NCI-H774 (cell line): ENCODE measurements around the gene KITLG.
"Not testable (repeated sequence)": the region's sequence is repeated elsewhere in the genome, so short reads cannot be mapped to it uniquely, and the experiment has no call there.

Source experiments
- DNase-seq: peaks from one replicate; lab custom pipeline; 2025; lab: John Stamatoyannopoulos, UW

KITLG gene

DNA sequence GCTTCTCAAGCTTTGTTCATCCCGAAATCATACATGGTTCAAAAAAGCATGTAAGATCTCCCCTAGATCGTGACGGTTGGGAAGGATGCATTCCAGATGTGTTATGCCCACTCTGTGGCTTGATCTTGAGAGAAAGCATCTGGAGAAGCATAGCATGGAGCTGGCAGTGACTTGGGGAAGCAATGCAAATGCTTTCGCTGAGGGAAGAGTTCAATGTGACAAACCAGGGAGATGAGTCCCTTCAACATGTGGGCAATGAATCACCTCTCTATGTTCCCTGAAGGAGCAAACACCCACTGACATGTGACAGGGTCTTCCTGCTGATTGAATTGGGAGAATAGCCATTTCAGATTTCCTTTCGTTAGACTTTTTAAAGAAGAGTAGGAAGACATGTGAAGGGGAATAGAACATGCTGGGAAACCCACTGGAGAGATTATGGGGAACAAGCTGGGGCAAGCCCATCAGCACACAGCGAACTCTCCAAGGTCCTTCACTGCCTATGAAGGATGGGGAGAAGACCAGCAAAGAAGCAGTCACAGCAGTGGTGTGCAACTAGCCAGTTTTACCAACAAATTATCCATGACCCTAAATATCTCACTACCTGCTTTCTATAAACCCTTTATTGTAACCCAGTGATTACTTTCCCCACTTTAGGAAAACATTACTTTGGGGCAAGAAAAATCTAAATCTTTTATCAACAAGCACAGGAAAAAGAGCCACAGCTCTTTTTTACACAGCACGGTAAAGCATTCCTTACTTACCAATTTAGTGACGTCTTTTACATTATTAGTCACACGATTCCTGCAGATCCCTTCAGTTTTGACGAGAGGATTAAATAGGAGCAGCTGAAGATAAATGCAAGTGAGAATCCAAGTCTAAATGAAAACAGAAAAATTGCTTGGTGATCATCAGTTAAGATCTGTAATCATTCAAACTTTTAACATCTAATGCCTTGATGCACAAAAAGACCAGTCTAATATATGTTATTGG, 35.0 kb downstream of the KITLG start:
- no peak for DNase-seq

DNA sequence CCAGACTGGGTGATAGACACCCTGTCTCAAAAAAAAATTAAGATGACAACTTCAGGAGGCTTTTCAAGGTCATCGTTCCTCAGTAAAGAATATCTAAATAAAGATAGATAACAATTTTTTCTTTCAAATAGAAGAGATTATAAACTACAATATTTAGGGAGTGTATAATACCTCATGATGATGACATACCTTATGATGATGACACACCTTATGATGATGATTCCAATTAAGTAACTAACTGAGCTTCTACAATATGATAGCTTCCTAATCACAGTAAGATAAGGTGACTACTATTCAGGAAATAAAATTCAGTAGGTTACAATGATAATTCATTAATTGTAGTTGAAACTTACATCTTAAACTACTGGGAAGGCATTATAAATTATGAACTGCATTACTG, 40.4 kb downstream of the KITLG start:
- DNase-seq: no peak

- DNase-seq: no peak
Observed at GRCh38 chr12:88538697-88539096, 41.6 kb downstream of the KITLG start.

DNA sequence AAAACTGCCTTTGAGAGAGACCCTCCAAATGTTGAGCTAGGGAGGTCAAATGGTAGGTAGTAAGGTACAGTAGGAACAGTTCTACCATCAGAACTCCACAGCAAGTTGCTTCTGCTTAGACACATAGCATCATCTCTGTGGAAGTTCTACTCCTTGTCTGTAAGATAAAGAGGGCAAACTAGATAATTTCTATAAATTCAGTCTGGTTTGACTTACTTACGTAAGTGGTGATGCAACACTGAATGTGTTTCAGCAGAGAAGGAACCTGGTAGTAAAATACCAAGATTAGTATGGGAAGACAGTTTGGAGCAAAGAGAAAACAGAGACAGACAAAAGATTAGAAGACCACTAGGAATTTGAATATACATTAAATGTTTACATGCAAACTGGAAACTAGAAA, 42.0 kb downstream of the KITLG start:
- no peak for DNase-seq

- no peak for DNase-seq
Observed at GRCh38 chr12:88530868-88531267, 49.4 kb downstream of the KITLG start.

- peak; percentile 22 for DNase-seq
Observed at GRCh38 chr12:88529531-88530488, 50.5 kb downstream of the KITLG start.

- DNase-seq: no peak
Observed at GRCh38 chr12:88522961-88523360, 57.3 kb downstream of the KITLG start.

- DNase-seq: no peak
Observed at GRCh38 chr12:88520436-88520820, 59.8 kb downstream of the KITLG start.

DNA sequence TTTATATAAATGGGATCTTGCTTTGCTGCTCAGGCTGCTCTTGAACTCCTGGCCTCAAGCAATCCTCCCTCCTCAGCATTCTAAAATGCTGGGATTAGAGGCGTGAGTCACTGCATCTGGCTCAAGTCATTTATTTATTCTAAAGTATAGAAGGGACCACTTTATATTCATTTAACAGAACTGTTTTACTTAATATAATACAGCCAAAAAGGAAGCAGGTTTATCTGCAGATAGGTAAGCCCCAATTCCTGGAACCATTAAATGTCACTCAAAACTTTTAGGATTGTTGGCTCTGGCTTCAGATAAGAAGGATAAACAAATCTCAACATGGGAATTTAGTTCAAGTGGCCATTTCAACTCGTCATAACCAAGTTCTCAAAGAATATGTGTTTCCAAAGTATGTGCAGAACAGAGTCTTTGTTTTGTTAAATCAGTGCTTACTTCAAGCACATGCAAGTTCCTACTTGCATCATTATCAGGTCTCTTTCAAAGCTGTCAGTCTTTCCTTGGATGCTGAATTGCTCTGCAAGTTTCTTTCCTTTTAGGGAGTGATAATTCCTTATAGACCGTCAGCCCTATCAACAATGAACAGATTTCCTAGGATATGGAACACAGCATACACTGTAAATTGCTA, 60.4 kb downstream of the KITLG start:
- no peak for DNase-seq

- no peak for DNase-seq
Observed at GRCh38 chr12:88518863-88519403, 61.3 kb downstream of the KITLG start.

- no peak for DNase-seq
Observed at GRCh38 chr12:88516811-88517210, 63.5 kb downstream of the KITLG start.

DNA sequence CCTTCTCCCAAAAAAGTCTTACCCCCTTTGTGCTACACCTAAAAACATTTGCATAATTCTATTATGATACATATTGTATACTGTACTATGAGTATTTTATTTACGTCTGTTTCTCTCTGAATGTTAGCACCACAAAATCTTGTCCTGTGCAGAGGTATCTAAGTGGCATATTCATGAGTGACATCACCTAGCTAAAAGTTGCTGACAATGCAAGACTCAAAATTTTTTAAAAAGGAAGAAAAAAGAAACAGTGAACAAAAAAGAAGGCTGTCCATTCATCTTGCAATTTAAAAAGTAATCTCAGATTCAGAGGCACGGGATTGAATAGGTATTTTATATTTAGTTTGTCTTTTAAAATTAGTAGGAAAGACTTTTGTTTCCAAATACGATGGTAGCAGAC, 69.4 kb downstream of the KITLG start:
- DNase-seq: no peak

- no peak for DNase-seq
Observed at GRCh38 chr12:88509851-88510250, 70.4 kb downstream of the KITLG start.

DNA sequence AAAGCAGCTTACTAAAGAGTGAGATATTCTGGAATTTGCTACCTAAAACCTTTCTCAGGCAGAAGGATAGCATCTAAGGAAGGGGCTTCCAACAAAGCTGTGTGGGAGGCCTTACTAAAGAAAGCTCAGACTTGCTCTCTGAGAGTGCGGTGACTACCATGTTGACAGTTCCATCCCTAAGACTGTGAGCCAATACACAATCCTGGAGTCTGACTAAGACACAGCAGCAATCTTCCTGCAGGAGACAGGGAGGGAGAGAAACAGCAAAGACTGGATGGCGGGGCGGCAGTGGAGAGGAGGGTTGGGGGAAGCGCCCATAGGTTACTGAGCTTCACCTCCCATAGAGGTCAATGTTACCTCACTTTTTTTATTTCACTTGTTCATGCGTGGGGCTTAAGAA, 70.9 kb downstream of the KITLG start:
- DNase-seq: no peak

DNA sequence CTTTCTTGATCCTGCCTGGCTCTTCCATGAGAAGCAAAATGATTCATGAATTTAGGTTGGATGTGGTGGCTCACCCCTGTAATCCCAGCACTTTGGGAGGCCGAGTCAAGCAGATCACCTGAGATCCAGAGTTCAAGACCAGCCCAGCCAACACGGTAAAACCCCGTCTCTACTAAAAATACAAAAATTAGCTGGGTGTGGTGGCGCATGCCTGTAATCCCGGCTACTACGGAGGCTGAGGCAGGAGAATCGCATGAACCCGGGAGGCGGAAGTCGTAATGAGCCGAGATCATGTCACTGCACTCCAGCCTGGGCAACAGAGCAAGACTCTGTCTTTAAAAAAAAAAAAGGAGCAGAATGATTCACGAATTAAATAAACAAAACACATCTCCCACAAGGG, 72.4 kb downstream of the KITLG start:
- DNase-seq: not testable (repeated sequence)

DNA sequence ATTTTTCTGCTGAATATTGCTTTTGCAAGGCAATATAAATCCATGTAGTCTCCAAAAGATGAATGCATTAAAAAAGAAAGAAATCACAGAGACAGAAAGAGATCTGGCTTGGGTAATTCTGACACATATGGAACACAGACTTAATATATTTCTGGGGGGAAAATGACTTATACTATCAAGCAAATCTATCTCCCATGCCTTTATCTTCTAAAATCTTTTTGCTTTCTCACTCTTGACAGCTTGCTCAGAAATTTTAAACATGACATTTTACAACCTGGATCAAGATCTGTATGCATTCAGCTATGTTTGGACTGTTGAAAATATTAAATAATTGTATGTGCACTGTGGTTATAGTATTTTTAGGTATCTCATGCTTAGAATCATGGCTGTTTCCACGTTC, 73.0 kb downstream of the KITLG start:
- no peak for DNase-seq

- no peak for DNase-seq
Observed at GRCh38 chr12:88505696-88506095, 74.6 kb downstream of the KITLG start.

- no peak for DNase-seq
Observed at GRCh38 chr12:88503281-88503703, 77.0 kb downstream of the KITLG start.

DNA sequence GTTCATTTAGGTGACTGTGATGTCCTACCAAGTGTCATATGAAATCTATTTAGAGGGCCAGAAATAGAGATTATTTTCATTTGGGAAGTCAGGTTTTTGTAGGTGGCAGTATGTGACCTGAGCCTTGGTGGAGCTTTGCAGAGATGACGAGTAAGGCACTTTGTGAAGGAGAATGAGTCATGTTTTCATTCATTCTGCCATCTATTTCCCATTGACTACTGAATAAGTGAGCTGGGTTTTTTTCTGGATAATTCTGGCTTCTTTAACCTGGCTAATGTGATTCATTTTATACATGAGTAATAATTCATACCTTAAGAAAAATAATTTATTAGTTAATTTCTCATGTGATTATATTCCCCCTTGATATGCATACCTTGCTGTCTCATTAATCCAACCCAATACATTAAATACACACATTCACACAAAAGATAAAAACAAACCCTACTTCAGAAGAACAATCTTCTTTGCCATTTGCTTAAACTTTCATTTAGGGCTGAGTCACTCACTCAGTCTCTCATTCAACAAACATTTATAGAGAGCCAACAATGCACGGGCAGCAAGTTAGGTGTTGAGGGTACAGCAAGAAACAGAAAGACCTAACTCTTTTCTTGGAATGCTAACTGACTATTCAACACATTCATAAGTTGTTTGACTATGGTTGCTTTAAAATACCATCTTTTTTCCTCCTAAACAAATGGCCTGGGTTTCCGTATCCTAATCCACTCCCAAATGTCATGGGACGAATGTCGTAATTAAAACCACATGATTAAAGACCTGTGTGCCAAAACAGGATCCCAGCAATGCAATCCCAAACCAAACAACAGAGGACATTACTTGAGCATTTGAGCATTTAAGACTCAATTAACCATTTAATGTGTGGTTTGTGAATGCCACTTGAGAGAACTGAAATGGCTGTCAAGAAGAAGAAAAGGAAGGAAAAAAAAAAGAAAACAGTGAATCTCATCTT, 78.0 kb downstream of the KITLG start:
- DNase-seq: no peak

DNA sequence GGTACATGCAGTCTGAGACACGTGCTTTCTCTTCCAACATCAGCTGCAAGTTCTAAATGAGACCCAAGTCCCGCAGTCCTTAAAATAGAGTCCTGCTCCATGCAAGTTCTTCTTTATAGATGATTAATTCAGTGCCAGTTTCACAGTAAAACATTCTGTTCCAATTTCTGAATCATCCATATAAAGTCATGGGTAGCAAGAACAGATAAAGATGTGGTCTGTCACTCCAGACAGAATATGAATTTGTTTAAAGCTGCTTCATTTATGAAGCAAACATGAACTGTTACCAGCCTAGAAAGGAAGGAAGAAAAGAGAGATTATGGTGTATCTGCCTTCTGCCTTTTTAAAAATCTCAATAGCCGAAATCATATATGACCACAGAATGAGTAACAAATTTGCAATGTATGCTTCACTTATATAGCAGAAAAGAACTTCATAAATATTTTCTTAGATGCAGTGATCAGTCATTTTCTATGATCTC, 83.3 kb downstream of the KITLG start:
- DNase-seq: no peak

- no peak for DNase-seq
Observed at GRCh38 chr12:88496429-88496828, 83.8 kb downstream of the KITLG start.
